Right ventricle myocardium superior (tissue), 1 donor: ENCODE measurements around the gene ADCY9. TPM values are rescaled to one million over a fixed set of nuclear protein-coding genes. Genes with fewer than 3 reads are reported as not detected.

Source experiments
- ATAC-seq: fragments of 200-7000 bp; cut with Tn5 transposase; one replicate; pipeline ENCODE4 v1.9.1; 2020; ENCODE audit warnings: mild to moderate bottlenecking; ENCODE audit not compliant: poor library complexity
- DNase-seq: peaks from one replicate; pipeline ENCODE4 v3.0.0-alpha.2; 2020
- intact Hi-C: fragments of 100-400 bp; cut with DNase I; formaldehyde crosslinking; loops from one replicate; pipeline ENCODE4 v1.11.2; 2022
- total RNA-seq: library from RNA; stranded (reverse); fragmentation: NEBNext Ultra II Directional; extraction: Animal tissue kit (Norgen Biotek cat#: 25700); gene quantifications from one replicate; pipeline ENCODE4 v1.2.1, GENCODE V29; 2021
- donor health status: DM: no; HTN: yes; CAD: no; lungs with severe emphysema.

ADCY9 gene
- total RNA-seq, 1 donor from 2014 or later = 44.8 TPM

- no peak for DNase-seq
- ATAC-seq = no peak
- intact Hi-C loops = no loop called here
Observed at GRCh38 chr16:4131621-4132020, 15.4 kb upstream of the ADCY9 start.

GRCh38 chr16:4124535-4125294 lies 8.5 kb upstream of the ADCY9 start:
- intact Hi-C loops = no loop called here
- ATAC-seq = no peak
- DNase-seq = no peak

GRCh38 chr16:4123616-4124300 lies 7.5 kb upstream of the ADCY9 start:
- no peak for ATAC-seq
- DNase-seq = no peak
- intact Hi-C loops = no loop called here

- ATAC-seq (no peak), DNase-seq (no peak)
- intact Hi-C loops = no loop called here
Observed at GRCh38 chr16:4120176-4120575, 3.9 kb upstream of the ADCY9 start.

- DNase-seq (no peak), ATAC-seq (no peak)
- intact Hi-C loops = loop anchor here (10.0 kb wide), 1 partner anchor 122 kb away; no protein-coding TSS in a partner anchor
Observed at GRCh38 chr16:4117250-4117578, 972 bp upstream of the ADCY9 start.

GRCh38 chr16:4115949-4116318 lies 308 bp downstream of the ADCY9 start:
- DNase-seq (no peak), ATAC-seq (no peak)
- intact Hi-C loops = loop anchor here (10.0 kb wide), 1 partner anchor 121 kb away; no protein-coding TSS in a partner anchor

- ATAC-seq = peak; percentile 54
- intact Hi-C loops = loop anchor here (10.0 kb wide), 1 partner anchor 121 kb away; no protein-coding TSS in a partner anchor
Observed at GRCh38 chr16:4115209-4115948, 863 bp downstream of the ADCY9 start.

GRCh38 chr16:4114257-4115208 lies 1.7 kb downstream of the ADCY9 start:
- intact Hi-C loops = loop anchor here (5.0 to 10.0 kb wide), 2 partner anchors 120 to 143 kb away; no protein-coding TSS in a partner anchor
- DNase-seq (no peak), ATAC-seq (no peak)

More at GRCh38 chr16:4115209-4115948, 863 bp downstream of the ADCY9 start:
- peak; percentile 79 for DNase-seq

- peak; percentile 30 for ATAC-seq
- DNase-seq = no peak
- intact Hi-C loops = loop anchor here (5.0 to 10.0 kb wide), 2 partner anchors 119 to 144 kb away; no protein-coding TSS in a partner anchor
Observed at GRCh38 chr16:4113358-4114256, 2.6 kb downstream of the ADCY9 start.

- DNase-seq (no peak), ATAC-seq (no peak)
- intact Hi-C loops = loop anchor here (5.0 to 10.0 kb wide), 2 partner anchors 117 to 145 kb away; no protein-coding TSS in a partner anchor
Observed at GRCh38 chr16:4111748-4112696, 4.2 kb downstream of the ADCY9 start.

GRCh38 chr16:4110680-4111079 lies 5.6 kb downstream of the ADCY9 start:
- DNase-seq (no peak), ATAC-seq (no peak)
- intact Hi-C loops = loop anchor here (5.0 to 10.0 kb wide), 2 partner anchors 116 to 147 kb away; no protein-coding TSS in a partner anchor

- DNase-seq (no peak), ATAC-seq (no peak)
- intact Hi-C loops = loop anchor here (5.0 to 10.0 kb wide), 2 partner anchors 115 to 147 kb away; no protein-coding TSS in a partner anchor
Observed at GRCh38 chr16:4110065-4110464, 6.2 kb downstream of the ADCY9 start.

- no peak for ATAC-seq
- DNase-seq = no peak
- intact Hi-C loops = no loop called here
Observed at GRCh38 chr16:4109250-4109736, 6.9 kb downstream of the ADCY9 start.

GRCh38 chr16:4106516-4106915 lies 9.7 kb downstream of the ADCY9 start:
- DNase-seq (no peak), ATAC-seq (no peak)
- intact Hi-C loops = no loop called here

- no peak for DNase-seq
- no peak for ATAC-seq
- intact Hi-C loops = no loop called here
Observed at GRCh38 chr16:4105848-4106247, 10.4 kb downstream of the ADCY9 start.

- DNase-seq (no peak), ATAC-seq (no peak)
- intact Hi-C loops = no loop called here
Observed at GRCh38 chr16:4103745-4104144, 12.5 kb downstream of the ADCY9 start.
